HCT116 (cell line): Measurements from ENCODE around the gene PCED1A. TPM values are rescaled to one million over a fixed set of nuclear protein-coding genes. Genes with fewer than 3 reads are reported as not detected.

ENCODE experiments used
- ATAC-seq: fragments of 200-7000 bp; cut with Tn5 transposase; 2 replicates; pipeline ENCODE4 v1.9.1; 2020; ENCODE audit warnings: mild to moderate bottlenecking, moderate library complexity
- BruUV-seq: library from RNA; stranded (reverse); fragments of 400-500 nt; replicated peaks from 2 replicates; lab custom pipeline; 2021; lab: Mats Ljungman, UMichigan
- CTCF ChIA-PET: fragments of 300-600 bp; sonication (Branson Sonifier 250); formaldehyde crosslinking; loops from one replicate; lab custom pipeline; 2021; ENCODE audit warnings: antibody characterized with exemption; lab: Charles Lee
- POLR2A ChIA-PET: fragments of 300-600, 350-600 bp; sonication (Branson Sonifier 250); formaldehyde crosslinking; loops from one replicate; lab custom pipeline; 2021; ENCODE audit warnings: antibody characterized with exemption; lab: Charles Lee
- RAD21 ChIA-PET, 2 experiments: fragments of 300-600 bp; sonication (Branson Sonifier 250); formaldehyde crosslinking; loops; one replicate each; lab custom pipeline; 2023; ENCODE audit warnings: low total read pairs in 2 of 2; ENCODE audit not compliant: uncharacterized antibody in 2 of 2, unreplicated experiment in 2 of 2, low non-redundant PET in 1 of 2; lab: Charles Lee
- DNase-seq: peaks from one replicate; pipeline ENCODE4 v3.0.0-alpha.2; 2010; ENCODE audit warnings: low read depth, low spot score
- H2AFZ ChIP-seq: fragments of 200-600 bp; shearing (Covaris generic), sonication (generic); 2 replicates; pipeline ENCODE4 v1.6.1; 2017; ENCODE audit warnings: low read depth, mixed run types, mixed read lengths, antibody characterized with exemption, low read length; ENCODE audit not compliant: poor library complexity, severe bottlenecking
- H3K27ac ChIP-seq: 2 replicates; pipeline ENCODE4 v1.5.1; 2012; ENCODE audit warnings: low read depth, low read length
- H3K27me3 ChIP-seq: fragments of 200-600 bp; sonication (generic); 2 replicates; pipeline ENCODE4 v1.6.1; 2016; ENCODE audit warnings: mixed run types, low read length, mixed read lengths; ENCODE audit not compliant: insufficient read depth
- H3K36me3 ChIP-seq, 2 experiments: fragments of 200-500 bp in 1 of 2; fragments of 200-600 bp in 1 of 2; sonication (Bioruptor generic) in 1 of 2; sonication (generic) in 1 of 2; 2 replicates each; pipeline versions ENCODE4 v1.5.1 to v1.6.1; 2014 to 2016; ENCODE audit warnings: low read length in 2 of 2, inconsistent platforms in 1 of 2, mixed read lengths in 1 of 2, mixed run types in 1 of 2; ENCODE audit not compliant: insufficient read depth in 2 of 2, control insufficient read depth in 1 of 2
- H3K4me1 ChIP-seq, 2 experiments: fragments of 200-600 bp in 1 of 2; sonication (generic) in 1 of 2; 2 replicates each; pipeline versions ENCODE4 v1.5.1 to v1.6.1; 2012 to 2017; ENCODE audit warnings: low read length in 2 of 2, inconsistent platforms in 1 of 2, mild to moderate bottlenecking in 1 of 2, mixed read lengths in 1 of 2, mixed run types in 1 of 2, moderate library complexity in 1 of 2; ENCODE audit not compliant: insufficient read depth in 2 of 2, control insufficient read depth in 1 of 2
- H3K4me2 ChIP-seq: fragments of 200-600 bp; sonication (generic); 2 replicates; pipeline ENCODE4 v1.6.1; 2017; ENCODE audit warnings: mixed run types, low read length, mixed read lengths
- H3K4me3 ChIP-seq, 2 experiments: fragments of 200-600 bp in 1 of 2; sonication (generic) in 1 of 2; replicated peaks in 1 of 2; 2 replicates each; pipeline ENCODE4 v1.5.1; 2011 to 2016; ENCODE audit warnings: low read length in 2 of 2, control low read depth in 1 of 2, low read depth in 1 of 2, mild to moderate bottlenecking in 1 of 2, mixed read lengths in 1 of 2, mixed run types in 1 of 2
- H3K79me2 ChIP-seq: fragments of 200-600 bp; sonication (generic); 2 replicates; pipeline ENCODE4 v1.6.1; 2017; ENCODE audit warnings: mild to moderate bottlenecking, mixed run types, low read length, moderate library complexity, mixed read lengths; ENCODE audit not compliant: insufficient read depth
- H3K9ac ChIP-seq: fragments of 200-600 bp; sonication (generic); 2 replicates; pipeline ENCODE4 v1.6.1; 2016; ENCODE audit warnings: low read length, mixed read lengths
- H3K9me2 ChIP-seq: fragments of 200-600 bp; sonication (generic), shearing (Covaris generic); 2 replicates; pipeline ENCODE4 v1.6.1; 2017; ENCODE audit warnings: mixed run types, mild to moderate bottlenecking, moderate library complexity; ENCODE audit not compliant: insufficient read depth
- H3K9me3 ChIP-seq, 2 experiments: fragments of 200-500 bp in 1 of 2; fragments of 200-600 bp in 1 of 2; sonication (Bioruptor generic) in 1 of 2; sonication (generic) in 1 of 2; 2 replicates each; pipeline ENCODE4 v1.6.1; 2014 to 2017; ENCODE audit warnings: low read length in 2 of 2, mixed read lengths in 2 of 2, inconsistent platforms in 1 of 2, low read depth in 1 of 2, mild to moderate bottlenecking in 1 of 2, mixed run types in 1 of 2, moderate library complexity in 1 of 2; ENCODE audit not compliant: control insufficient read depth in 1 of 2, insufficient read depth in 1 of 2
- H4K20me1 ChIP-seq: fragments of 200-600 bp; sonication (generic), shearing (Covaris generic); 2 replicates; pipeline ENCODE4 v1.6.1; 2017; ENCODE audit warnings: mixed run types, mild to moderate bottlenecking, moderate library complexity; ENCODE audit not compliant: insufficient read depth
- CEBPB ChIP-seq: IDR thresholded peaks from 2 replicates; pipeline ENCODE4 v1.6.1; 2012; ENCODE audit warnings: low read depth
- FOSL1 ChIP-seq: IDR thresholded peaks from 2 replicates; pipeline ENCODE4 v1.6.1; 2012; ENCODE audit warnings: low read depth
- JUND ChIP-seq: IDR thresholded peaks from 2 replicates; pipeline ENCODE4 v1.6.1; 2012
- POLR2A ChIP-seq: IDR thresholded peaks from 2 replicates; pipeline ENCODE4 v1.7.0; 2011; ENCODE audit warnings: borderline replicate concordance; ENCODE audit not compliant: insufficient read depth, insufficient read length; ENCODE audit errors: extremely low read depth
- RAD21 ChIP-seq: IDR thresholded peaks from 2 replicates; pipeline ENCODE4 v1.6.1; 2012; ENCODE audit warnings: low read depth, mild to moderate bottlenecking
- SIN3A ChIP-seq: IDR thresholded peaks from 2 replicates; pipeline ENCODE4 v1.6.1; 2012; ENCODE audit warnings: low read depth
- TCF7L2 ChIP-seq: IDR thresholded peaks from 2 replicates; pipeline ENCODE4 v1.7.0; 2011; ENCODE audit warnings: borderline replicate concordance, inconsistent platforms; ENCODE audit not compliant: insufficient read depth, insufficient read length; ENCODE audit errors: extremely low read depth
- YY1 ChIP-seq: IDR thresholded peaks from 2 replicates; pipeline ENCODE4 v1.6.1; 2011; ENCODE audit warnings: low read length, low read depth, moderate library complexity, mild to moderate bottlenecking; ENCODE audit not compliant: insufficient replicate concordance; ENCODE audit errors: extremely low read depth
- intact Hi-C: fragments of 100-400 bp; cut with micrococcal nuclease; formaldehyde crosslinking; loops from 2 replicates; pipeline ENCODE4 v1.10.0; 2022
- total RNA-seq: library from RNA; stranded (reverse); gene quantifications from one replicate; pipeline ENCODE4 v1.2.1, GENCODE V29; 2021; ENCODE audit not compliant: unreplicated experiment
- TF ChIP-seq, protein P1 (sequence below), 3 experiments: fragments of 200-600 bp in 1 of 3; sonication (generic) in 1 of 3; IDR thresholded peaks in 2 of 3; conservative IDR thresholded peaks in 1 of 3; 2 replicates each; pipeline ENCODE4 v1.5.1; 2012 to 2017; ENCODE audit warnings: low read depth in 2 of 3, low read length in 2 of 3, antibody characterized with exemption in 1 of 3, borderline replicate concordance in 1 of 3, control low read depth in 1 of 3, mild to moderate bottlenecking in 1 of 3, mixed read lengths in 1 of 3, mixed run types in 1 of 3, moderate library complexity in 1 of 3; ENCODE audit not compliant: insufficient read depth in 1 of 3
- TF ChIP-seq, protein P2 (sequence below): IDR thresholded peaks from 2 replicates; pipeline ENCODE4 v1.6.1; 2012
- TF ChIP-seq, protein P3 (sequence below): IDR thresholded peaks from 2 replicates; pipeline ENCODE4 v1.6.1; 2012; ENCODE audit warnings: low read depth
- TF ChIP-seq, protein P4 (sequence below): IDR thresholded peaks from 2 replicates; pipeline ENCODE4 v1.6.1; 2011; ENCODE audit warnings: mild to moderate bottlenecking, low read length, moderate library complexity; ENCODE audit not compliant: insufficient replicate concordance; ENCODE audit errors: extremely low read depth

The PCED1A gene
- total RNA-seq, 1 experiment from 2014 or later, result 31.8 TPM

GRCh38 chr20:2794202-2794748 is 46.2 kb downstream of the PCED1A start:
- TF ChIP-seq FOSL1 (no peak), CEBPB (no peak)
- H3K9me3 ChIP-seq, result no peaks in the 10 kb centered on the region
- RAD21 ChIA-PET, result no interaction called here
- no peak overlapping the region for H3K9ac ChIP-seq
- intact Hi-C loops, result no loop called here
- H2AFZ ChIP-seq, result no peak overlapping the region
- H3K4me2 ChIP-seq, result no peak overlapping the region
- H3K27me3 ChIP-seq, result peaks cover 8% of the 10 kb centered on the region; the same call in 1 of the 2 replicates
- no peaks in the 10 kb centered on the region for H3K79me2 ChIP-seq
- no peak for DNase-seq
- POLR2A ChIA-PET, result no interaction called here
- no peak overlapping the region for H3K27ac ChIP-seq
- H3K9me2 ChIP-seq, result no peaks in the 10 kb centered on the region
- no peak for ATAC-seq
- no peaks in the 10 kb centered on the region for H4K20me1 ChIP-seq
- H3K4me1 ChIP-seq, result peaks cover 8 to 11% of the 10 kb centered on the region in 2 experiments; a peak in 3 of 4 replicates
- CTCF ChIA-PET, result no interaction called here
- no peak overlapping the region for H3K4me3 ChIP-seq
- no TSS peak for BruUV-seq
- H3K36me3 ChIP-seq, result no peaks in the 10 kb centered on the region

DNA sequence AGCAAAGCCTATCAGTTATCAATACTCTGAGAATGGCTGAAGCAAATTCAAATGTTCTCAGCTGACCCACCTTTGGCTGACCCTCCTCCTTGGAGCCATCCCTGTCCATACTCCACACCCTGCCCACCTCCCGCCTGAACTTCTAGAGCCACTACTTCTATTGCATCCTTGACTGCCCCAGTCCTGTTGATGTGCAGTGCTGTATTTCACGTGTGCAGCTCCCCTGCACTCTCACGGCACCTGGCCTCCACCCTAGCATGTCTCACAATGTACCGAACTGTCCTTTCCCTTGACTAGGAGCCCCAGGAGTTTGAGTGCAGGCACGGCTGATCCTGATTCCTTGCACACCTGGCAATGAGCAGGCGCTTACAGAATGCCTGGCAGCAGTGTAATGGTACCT is 47.0 kb downstream of the PCED1A start:
- CTCF ChIA-PET, result no interaction called here
- no peak overlapping the region for H3K4me2 ChIP-seq
- RAD21 ChIA-PET, result no interaction called here
- H3K9ac ChIP-seq, result no peak overlapping the region
- H3K9me3 ChIP-seq, result no peaks in the 10 kb centered on the region
- no peak overlapping the region for H3K27ac ChIP-seq
- H3K4me3 ChIP-seq, result no peak overlapping the region
- ATAC-seq (no peak), DNase-seq (no peak)
- H3K9me2 ChIP-seq, result no peaks in the 10 kb centered on the region
- no peaks in the 10 kb centered on the region for H3K79me2 ChIP-seq
- H4K20me1 ChIP-seq, result no peaks in the 10 kb centered on the region
- H3K4me1 ChIP-seq, result peaks cover 1 to 3% of the 10 kb centered on the region in 2 experiments; a peak in 2 of 4 replicates
- no TSS peak for BruUV-seq
- no peaks in the 10 kb centered on the region for H3K36me3 ChIP-seq
- no peak overlapping the region for H2AFZ ChIP-seq
- intact Hi-C loops, result no loop called here
- H3K27me3 ChIP-seq, result peaks cover 8% of the 10 kb centered on the region; the same call in 1 of the 2 replicates
- POLR2A ChIA-PET, result no interaction called here
- TF ChIP-seq SIN3A (no peak), FOSL1 (no peak), TCF7L2 (no peak), POLR2A (no peak), JUND (no peak), RAD21 (no peak), YY1 (no peak)
- TF ChIP-seq, protein P1, sequence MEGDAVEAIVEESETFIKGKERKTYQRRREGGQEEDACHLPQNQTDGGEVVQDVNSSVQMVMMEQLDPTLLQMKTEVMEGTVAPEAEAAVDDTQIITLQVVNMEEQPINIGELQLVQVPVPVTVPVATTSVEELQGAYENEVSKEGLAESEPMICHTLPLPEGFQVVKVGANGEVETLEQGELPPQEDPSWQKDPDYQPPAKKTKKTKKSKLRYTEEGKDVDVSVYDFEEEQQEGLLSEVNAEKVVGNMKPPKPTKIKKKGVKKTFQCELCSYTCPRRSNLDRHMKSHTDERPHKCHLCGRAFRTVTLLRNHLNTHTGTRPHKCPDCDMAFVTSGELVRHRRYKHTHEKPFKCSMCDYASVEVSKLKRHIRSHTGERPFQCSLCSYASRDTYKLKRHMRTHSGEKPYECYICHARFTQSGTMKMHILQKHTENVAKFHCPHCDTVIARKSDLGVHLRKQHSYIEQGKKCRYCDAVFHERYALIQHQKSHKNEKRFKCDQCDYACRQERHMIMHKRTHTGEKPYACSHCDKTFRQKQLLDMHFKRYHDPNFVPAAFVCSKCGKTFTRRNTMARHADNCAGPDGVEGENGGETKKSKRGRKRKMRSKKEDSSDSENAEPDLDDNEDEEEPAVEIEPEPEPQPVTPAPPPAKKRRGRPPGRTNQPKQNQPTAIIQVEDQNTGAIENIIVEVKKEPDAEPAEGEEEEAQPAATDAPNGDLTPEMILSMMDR (IDR thresholded peaks at IDR 0.05 in 2 of 3, conservative IDR thresholded peaks at IDR 0.05 in 1 of 3; ENCODE audit: borderline replicate concordance in 1 of 3, insufficient read depth in 1 of 3, low read depth in 2 of 3, low read length in 2 of 3), result no peak
- TF ChIP-seq, protein P2, sequence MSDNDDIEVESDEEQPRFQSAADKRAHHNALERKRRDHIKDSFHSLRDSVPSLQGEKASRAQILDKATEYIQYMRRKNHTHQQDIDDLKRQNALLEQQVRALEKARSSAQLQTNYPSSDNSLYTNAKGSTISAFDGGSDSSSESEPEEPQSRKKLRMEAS, result no peak
- TF ChIP-seq, protein P3, sequence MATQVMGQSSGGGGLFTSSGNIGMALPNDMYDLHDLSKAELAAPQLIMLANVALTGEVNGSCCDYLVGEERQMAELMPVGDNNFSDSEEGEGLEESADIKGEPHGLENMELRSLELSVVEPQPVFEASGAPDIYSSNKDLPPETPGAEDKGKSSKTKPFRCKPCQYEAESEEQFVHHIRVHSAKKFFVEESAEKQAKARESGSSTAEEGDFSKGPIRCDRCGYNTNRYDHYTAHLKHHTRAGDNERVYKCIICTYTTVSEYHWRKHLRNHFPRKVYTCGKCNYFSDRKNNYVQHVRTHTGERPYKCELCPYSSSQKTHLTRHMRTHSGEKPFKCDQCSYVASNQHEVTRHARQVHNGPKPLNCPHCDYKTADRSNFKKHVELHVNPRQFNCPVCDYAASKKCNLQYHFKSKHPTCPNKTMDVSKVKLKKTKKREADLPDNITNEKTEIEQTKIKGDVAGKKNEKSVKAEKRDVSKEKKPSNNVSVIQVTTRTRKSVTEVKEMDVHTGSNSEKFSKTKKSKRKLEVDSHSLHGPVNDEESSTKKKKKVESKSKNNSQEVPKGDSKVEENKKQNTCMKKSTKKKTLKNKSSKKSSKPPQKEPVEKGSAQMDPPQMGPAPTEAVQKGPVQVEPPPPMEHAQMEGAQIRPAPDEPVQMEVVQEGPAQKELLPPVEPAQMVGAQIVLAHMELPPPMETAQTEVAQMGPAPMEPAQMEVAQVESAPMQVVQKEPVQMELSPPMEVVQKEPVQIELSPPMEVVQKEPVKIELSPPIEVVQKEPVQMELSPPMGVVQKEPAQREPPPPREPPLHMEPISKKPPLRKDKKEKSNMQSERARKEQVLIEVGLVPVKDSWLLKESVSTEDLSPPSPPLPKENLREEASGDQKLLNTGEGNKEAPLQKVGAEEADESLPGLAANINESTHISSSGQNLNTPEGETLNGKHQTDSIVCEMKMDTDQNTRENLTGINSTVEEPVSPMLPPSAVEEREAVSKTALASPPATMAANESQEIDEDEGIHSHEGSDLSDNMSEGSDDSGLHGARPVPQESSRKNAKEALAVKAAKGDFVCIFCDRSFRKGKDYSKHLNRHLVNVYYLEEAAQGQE, result no peak
- TF ChIP-seq, protein P4, sequence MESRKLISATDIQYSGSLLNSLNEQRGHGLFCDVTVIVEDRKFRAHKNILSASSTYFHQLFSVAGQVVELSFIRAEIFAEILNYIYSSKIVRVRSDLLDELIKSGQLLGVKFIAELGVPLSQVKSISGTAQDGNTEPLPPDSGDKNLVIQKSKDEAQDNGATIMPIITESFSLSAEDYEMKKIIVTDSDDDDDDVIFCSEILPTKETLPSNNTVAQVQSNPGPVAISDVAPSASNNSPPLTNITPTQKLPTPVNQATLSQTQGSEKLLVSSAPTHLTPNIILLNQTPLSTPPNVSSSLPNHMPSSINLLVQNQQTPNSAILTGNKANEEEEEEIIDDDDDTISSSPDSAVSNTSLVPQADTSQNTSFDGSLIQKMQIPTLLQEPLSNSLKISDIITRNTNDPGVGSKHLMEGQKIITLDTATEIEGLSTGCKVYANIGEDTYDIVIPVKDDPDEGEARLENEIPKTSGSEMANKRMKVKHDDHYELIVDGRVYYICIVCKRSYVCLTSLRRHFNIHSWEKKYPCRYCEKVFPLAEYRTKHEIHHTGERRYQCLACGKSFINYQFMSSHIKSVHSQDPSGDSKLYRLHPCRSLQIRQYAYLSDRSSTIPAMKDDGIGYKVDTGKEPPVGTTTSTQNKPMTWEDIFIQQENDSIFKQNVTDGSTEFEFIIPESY, result no peak
